Pancreas (tissue), 10 donors: Measurements from ENCODE around the gene CBLN3. TPM values are rescaled to one million over a fixed set of nuclear protein-coding genes. Genes with fewer than 3 reads are reported as not detected.

Experiments
- ATAC-seq, 4 donors: fragments of 200-7000 bp; cut with Tn5 transposase; one replicate each; pipeline versions ENCODE4 v1.8.0 to v1.9.1; 2020; ENCODE audit warnings: mild to moderate bottlenecking in 4 of 4, moderate library complexity in 4 of 4
- DNase-seq, 6 donors: peaks; one replicate each; pipeline ENCODE4 v3.0.0-alpha.2; 2020
- FAIRE-seq: peaks from 2 replicates; lab custom pipeline; 2012; peaks lifted over from hg19 to GRCh38; lab: Jason Lieb, UNC
- H3K27ac ChIP-seq, 4 donors: fragments of 200-600 bp; sonication (generic); 1 replicate in 3 of 4; 2 replicates in 1 of 4; pipeline versions ENCODE4 v1.5.0 to v1.8.0; 2020
- H3K27me3 ChIP-seq, 4 donors: fragments of 200-600 bp; one replicate each; pipeline ENCODE4 v1.8.0; 2021
- H3K36me3 ChIP-seq, 3 donors: fragments of 200-600 bp; sonication (generic) in 1 of 3; one replicate each; pipeline versions ENCODE4 v1.5.0 to v1.8.0; 2020 to 2021
- H3K4me1 ChIP-seq, 3 donors: fragments of 200-600 bp; one replicate each; pipeline ENCODE4 v1.8.0; 2021
- H3K4me3 ChIP-seq, 4 donors: fragments of 200-600 bp; sonication (generic) in 2 of 4; one replicate each; pipeline versions ENCODE4 v1.5.0 to v1.8.0; 2020 to 2021
- H3K9me3 ChIP-seq, 4 donors: fragments of 200-600 bp; one replicate each; pipeline ENCODE4 v1.8.0; 2021
- WGBS, 2 donors: extraction: QIAGEN DNeasy Blood & Tissue Kit; methylation state at CpG; one replicate each; pipeline ENCODE4 v1.1.7; 2013; 5-methylcytosine and 5-hydroxymethylcytosine counted together
- intact Hi-C, 3 donors: fragments of 100-400 bp; cut with DNase I; formaldehyde crosslinking; loops; one replicate each; pipeline versions ENCODE4 v1.11.1 to v1.14.2; 2022
- polyA plus RNA-seq, 2 donors: library from polyadenylated mRNA; stranded (reverse); fragments of 200-250 nt; gene quantifications; one replicate each; pipeline ENCODE4 v1.2.3, GENCODE V29; 2013
- total RNA-seq, 6 donors: library from RNA; stranded (reverse); fragmentation: NEBNext Ultra II Directional in 4 of 6; extraction: Animal tissue kit (Norgen Biotek cat#: 25700) in 4 of 6; gene quantifications; one replicate each; pipeline versions ENCODE4 v1.2.1 to v1.2.4, GENCODE V29; 2021 to 2023
- TF ChIP-seq, protein P1 (sequence below), 4 donors: fragments of 200-600 bp; sonication (generic) in 3 of 4; IDR thresholded peaks; one replicate each; pipeline versions ENCODE4 v1.5.0 to v1.8.0; 2021; ENCODE audit warnings: antibody characterized with exemption in 4 of 4
- donor health status: healthy with polysubstance abuse.
- donor health status: DM: no; HTN: no; CAD: no; lungs with moderate emphysema.
- donor health status: DM: no; HTN: no; CAD: no.
- donor health status: control.
- donor health status: control.
- donor health status: Bipolar disorder and iron deficiency.
- donor health status: DM: yes; HTN: yes; CAD: no.
- donor health status: DM: no; HTN: no; CAD: no.
- donor health status: DM: no; HTN: no; CAD: no.
- donor health status: DM: yes; HTN: yes; CAD: no.

CBLN3 gene
- total and polyA plus RNA-seq, 8 donors = 0.47 to 5.6 (median 0.81) TPM

DNA sequence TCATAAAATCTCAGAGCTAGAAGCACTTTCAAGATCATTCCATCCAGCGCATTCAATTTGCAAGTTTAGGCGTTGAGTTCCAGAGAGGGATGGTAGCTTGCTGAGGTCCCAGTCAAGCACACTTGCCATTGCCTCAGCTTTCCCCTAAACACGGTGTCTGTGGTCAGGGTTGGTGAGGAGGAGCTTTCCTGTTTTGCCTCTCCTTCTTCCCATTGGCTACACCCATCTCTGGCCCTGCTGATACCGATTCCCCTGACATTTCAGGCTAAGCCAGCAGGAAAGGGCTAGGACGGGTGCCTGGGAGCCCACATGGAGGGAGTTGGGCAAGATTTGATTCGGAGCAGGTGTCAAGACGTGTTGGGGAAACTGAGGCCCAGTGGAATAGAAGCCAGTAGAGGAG, 52.3 kb downstream of the CBLN3 start:
- Histone ChIP-seq H3K4me3 (no peak overlapping the region), H3K27ac (no peak overlapping the region), H3K4me1 (no peaks in the 10 kb centered on the region), H3K36me3 (no peaks in the 10 kb centered on the region), H3K9me3 (no peaks in the 10 kb centered on the region), H3K27me3 (no peaks in the 10 kb centered on the region)
- DNase-seq = no peak
- FAIRE-seq = no peak
- TF ChIP-seq, protein P1, sequence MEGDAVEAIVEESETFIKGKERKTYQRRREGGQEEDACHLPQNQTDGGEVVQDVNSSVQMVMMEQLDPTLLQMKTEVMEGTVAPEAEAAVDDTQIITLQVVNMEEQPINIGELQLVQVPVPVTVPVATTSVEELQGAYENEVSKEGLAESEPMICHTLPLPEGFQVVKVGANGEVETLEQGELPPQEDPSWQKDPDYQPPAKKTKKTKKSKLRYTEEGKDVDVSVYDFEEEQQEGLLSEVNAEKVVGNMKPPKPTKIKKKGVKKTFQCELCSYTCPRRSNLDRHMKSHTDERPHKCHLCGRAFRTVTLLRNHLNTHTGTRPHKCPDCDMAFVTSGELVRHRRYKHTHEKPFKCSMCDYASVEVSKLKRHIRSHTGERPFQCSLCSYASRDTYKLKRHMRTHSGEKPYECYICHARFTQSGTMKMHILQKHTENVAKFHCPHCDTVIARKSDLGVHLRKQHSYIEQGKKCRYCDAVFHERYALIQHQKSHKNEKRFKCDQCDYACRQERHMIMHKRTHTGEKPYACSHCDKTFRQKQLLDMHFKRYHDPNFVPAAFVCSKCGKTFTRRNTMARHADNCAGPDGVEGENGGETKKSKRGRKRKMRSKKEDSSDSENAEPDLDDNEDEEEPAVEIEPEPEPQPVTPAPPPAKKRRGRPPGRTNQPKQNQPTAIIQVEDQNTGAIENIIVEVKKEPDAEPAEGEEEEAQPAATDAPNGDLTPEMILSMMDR (IDR thresholded peaks at IDR 0.05) = no peak
- intact Hi-C loops = no loop called here
- WGBS, 2 donors = 78 to 82% methylated on average over 7 of the region's 7 CpGs
- no peak for ATAC-seq

Other genes with a start within 250 kb of the CBLN3 start
- 10 to 100 TPM; 24.6 to 62.0 (median 31.0) TPM for gene IPO4, start 240.9 kb downstream of the CBLN3 start, total RNA-seq
- 10 to 100 TPM; 21.3 to 29.4 TPM for gene IPO4, start 240.9 kb downstream of the CBLN3 start, polyA plus RNA-seq
- gene TM9SF1, start 234.2 kb downstream of the CBLN3 start, total RNA-seq = 10 to 100 TPM; 29.2 to 46.8 (median 38.4) TPM
- 10 to 100 TPM; 20.5 to 34.4 TPM for gene TM9SF1, start 234.2 kb downstream of the CBLN3 start, polyA plus RNA-seq
- gene TSSK4, start 224.0 kb downstream of the CBLN3 start, total RNA-seq = under 1 TPM in 5 of 6 donors, not detected in 1; 0.16 to 0.66 (median 0.40) TPM
- gene TSSK4, start 224.0 kb downstream of the CBLN3 start, polyA plus RNA-seq = under 1 TPM; 0.14 to 0.46 TPM
- gene CHMP4A, start 216.2 kb downstream of the CBLN3 start, total RNA-seq = 10 to 100 TPM; 16.3 to 31.2 (median 22.4) TPM
- gene CHMP4A, start 216.2 kb downstream of the CBLN3 start, polyA plus RNA-seq = 10 to 100 TPM; 35.4 to 79.9 TPM
- gene MDP1, start 213.6 kb downstream of the CBLN3 start, total RNA-seq = 10 to 100 TPM in 2 of 6 donors, 1 to 10 TPM in 4; 7.8 to 11.9 (median 9.3) TPM
- gene MDP1, start 213.6 kb downstream of the CBLN3 start, polyA plus RNA-seq = 10 to 100 TPM; 20.4 to 31.7 TPM
- gene NEDD8, start 197.3 kb downstream of the CBLN3 start, total RNA-seq = 10 to 100 TPM; 32.5 to 65.1 (median 46.9) TPM
- 100 to 1,000 TPM in 1 of 2 donors, 10 to 100 TPM in 1; 62.8 to 118 TPM for gene NEDD8, start 197.3 kb downstream of the CBLN3 start, polyA plus RNA-seq
- 10 to 100 TPM; 24.3 to 37.0 (median 28.6) TPM for gene GMPR2, start 196.7 kb downstream of the CBLN3 start, total RNA-seq
- gene GMPR2, start 196.7 kb downstream of the CBLN3 start, polyA plus RNA-seq = 10 to 100 TPM; 23.6 to 48.1 TPM
- gene TINF2, start 187.0 kb downstream of the CBLN3 start, total RNA-seq = 10 to 100 TPM; 32.1 to 42.6 (median 34.4) TPM
- gene TINF2, start 187.0 kb downstream of the CBLN3 start, polyA plus RNA-seq = 10 to 100 TPM; 23.8 to 43.8 TPM
- 1 to 10 TPM; 1.2 to 3.8 (median 2.2) TPM for gene TGM1, start 166.5 kb downstream of the CBLN3 start, total RNA-seq
- gene TGM1, start 166.5 kb downstream of the CBLN3 start, polyA plus RNA-seq = 1 to 10 TPM; 4.8 to 5.4 TPM
- gene RABGGTA, start 158.1 kb downstream of the CBLN3 start, total RNA-seq = 10 to 100 TPM; 15.4 to 21.0 (median 18.2) TPM
- 10 to 100 TPM; 49.1 to 51.5 TPM for gene RABGGTA, start 158.1 kb downstream of the CBLN3 start, polyA plus RNA-seq
- gene DHRS1, start 129.9 kb downstream of the CBLN3 start, total RNA-seq = 10 to 100 TPM in 3 of 6 donors, 1 to 10 TPM in 3; 6.1 to 15.3 (median 11.2) TPM
- 10 to 100 TPM; 18.9 to 21.1 TPM for gene DHRS1, start 129.9 kb downstream of the CBLN3 start, polyA plus RNA-seq
- gene NOP9, start 129.8 kb downstream of the CBLN3 start, total RNA-seq = 10 to 100 TPM in 4 of 6 donors, 1 to 10 TPM in 2; 8.8 to 13.9 (median 11.3) TPM
- gene NOP9, start 129.8 kb downstream of the CBLN3 start, polyA plus RNA-seq = 1 to 10 TPM; 6.2 to 8.7 TPM
- gene CIDEB, start 121.7 kb downstream of the CBLN3 start, total RNA-seq = 10 to 100 TPM in 3 of 6 donors, 1 to 10 TPM in 3; 6.3 to 11.3 (median 9.4) TPM
- 10 to 100 TPM in 1 of 2 donors, 1 to 10 TPM in 1; 9.2 to 15.0 TPM for gene CIDEB, start 121.7 kb downstream of the CBLN3 start, polyA plus RNA-seq
- gene LTB4R2, start 119.5 kb downstream of the CBLN3 start, total RNA-seq = 1 to 10 TPM; 1.5 to 3.0 (median 2.2) TPM
- gene LTB4R2, start 119.5 kb downstream of the CBLN3 start, polyA plus RNA-seq = 1 to 10 TPM in 1 of 2 donors, under 1 TPM in 1; 0.73 to 3.1 TPM
- 1 to 10 TPM; 1.9 to 3.2 (median 2.3) TPM for gene LTB4R, start 118.2 kb downstream of the CBLN3 start, total RNA-seq
- 10 to 100 TPM; 13.0 to 15.5 TPM for gene LTB4R, start 118.2 kb downstream of the CBLN3 start, polyA plus RNA-seq
- 10 to 100 TPM in 1 of 6 donors, 1 to 10 TPM in 5; 3.2 to 10.6 (median 5.1) TPM for gene ADCY4, start 94.6 kb downstream of the CBLN3 start, total RNA-seq
- 10 to 100 TPM; 33.8 to 59.3 TPM for gene ADCY4, start 94.6 kb downstream of the CBLN3 start, polyA plus RNA-seq
- 10 to 100 TPM in 1 of 6 donors, 1 to 10 TPM in 5; 3.9 to 12.1 (median 5.7) TPM for gene RIPK3, start 89.7 kb downstream of the CBLN3 start, total RNA-seq
- gene RIPK3, start 89.7 kb downstream of the CBLN3 start, polyA plus RNA-seq = 10 to 100 TPM; 12.9 to 13.0 TPM
- 10 to 100 TPM in 3 of 6 donors, 1 to 10 TPM in 3; 3.3 to 27.5 (median 10.5) TPM for gene NFATC4, start 61.5 kb downstream of the CBLN3 start, total RNA-seq
- 10 to 100 TPM; 77.0 to 97.9 TPM for gene NFATC4, start 61.5 kb downstream of the CBLN3 start, polyA plus RNA-seq
- gene NYNRIN, start 30.7 kb downstream of the CBLN3 start, total RNA-seq = 1 to 10 TPM; 2.1 to 9.0 (median 4.3) TPM
- gene NYNRIN, start 30.7 kb downstream of the CBLN3 start, polyA plus RNA-seq = 1 to 10 TPM; 2.7 to 5.6 TPM
- 10 to 100 TPM; 25.4 to 42.9 (median 27.9) TPM for gene KHNYN, start 286 bp upstream of the CBLN3 start, total RNA-seq
- 10 to 100 TPM; 21.8 to 26.9 TPM for gene KHNYN, start 286 bp upstream of the CBLN3 start, polyA plus RNA-seq
- 10 to 100 TPM; 22.0 to 33.8 (median 28.9) TPM for gene SDR39U1, start 13.1 kb upstream of the CBLN3 start, total RNA-seq
- gene SDR39U1, start 13.1 kb upstream of the CBLN3 start, polyA plus RNA-seq = 100 to 1,000 TPM in 1 of 2 donors, 10 to 100 TPM in 1; 86.1 to 124 TPM
- gene CMA1, start 78.6 kb upstream of the CBLN3 start, total RNA-seq = under 1 TPM in 2 of 6 donors, not detected in 4; 0.64 to 0.69 TPM
- under 1 TPM in 1 of 2 donors, not detected in 1; 0.14 TPM for gene CMA1, start 78.6 kb upstream of the CBLN3 start, polyA plus RNA-seq
- gene CTSG, start 146.6 kb upstream of the CBLN3 start, total RNA-seq = 1 to 10 TPM in 2 of 6 donors, under 1 TPM in 2, not detected in 2; 0.14 to 3.5 (median 1.5) TPM
- under 1 TPM in 1 of 2 donors, not detected in 1; 0.14 TPM for gene CTSG, start 146.6 kb upstream of the CBLN3 start, polyA plus RNA-seq
- under 1 TPM in 4 of 6 donors, not detected in 2; 0.28 to 0.90 (median 0.71) TPM for gene GZMH, start 180.0 kb upstream of the CBLN3 start, total RNA-seq
- under 1 TPM; 0.21 to 0.61 TPM for gene GZMH, start 180.0 kb upstream of the CBLN3 start, polyA plus RNA-seq
- gene GZMB, start 204.5 kb upstream of the CBLN3 start, total RNA-seq = 1 to 10 TPM in 2 of 6 donors, under 1 TPM in 3, not detected in 1; 0.28 to 1.8 (median 0.62) TPM
- not detected for gene GZMB, start 204.5 kb upstream of the CBLN3 start, polyA plus RNA-seq